ENCODE results near the gene YDJC.
"Not testable (repeated sequence)": the region's sequence is repeated elsewhere in the genome, so short reads cannot be mapped to it uniquely, and the experiment has no call there.

YDJC gene, protein sequence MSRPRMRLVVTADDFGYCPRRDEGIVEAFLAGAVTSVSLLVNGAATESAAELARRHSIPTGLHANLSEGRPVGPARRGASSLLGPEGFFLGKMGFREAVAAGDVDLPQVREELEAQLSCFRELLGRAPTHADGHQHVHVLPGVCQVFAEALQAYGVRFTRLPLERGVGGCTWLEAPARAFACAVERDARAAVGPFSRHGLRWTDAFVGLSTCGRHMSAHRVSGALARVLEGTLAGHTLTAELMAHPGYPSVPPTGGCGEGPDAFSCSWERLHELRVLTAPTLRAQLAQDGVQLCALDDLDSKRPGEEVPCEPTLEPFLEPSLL

DNA sequence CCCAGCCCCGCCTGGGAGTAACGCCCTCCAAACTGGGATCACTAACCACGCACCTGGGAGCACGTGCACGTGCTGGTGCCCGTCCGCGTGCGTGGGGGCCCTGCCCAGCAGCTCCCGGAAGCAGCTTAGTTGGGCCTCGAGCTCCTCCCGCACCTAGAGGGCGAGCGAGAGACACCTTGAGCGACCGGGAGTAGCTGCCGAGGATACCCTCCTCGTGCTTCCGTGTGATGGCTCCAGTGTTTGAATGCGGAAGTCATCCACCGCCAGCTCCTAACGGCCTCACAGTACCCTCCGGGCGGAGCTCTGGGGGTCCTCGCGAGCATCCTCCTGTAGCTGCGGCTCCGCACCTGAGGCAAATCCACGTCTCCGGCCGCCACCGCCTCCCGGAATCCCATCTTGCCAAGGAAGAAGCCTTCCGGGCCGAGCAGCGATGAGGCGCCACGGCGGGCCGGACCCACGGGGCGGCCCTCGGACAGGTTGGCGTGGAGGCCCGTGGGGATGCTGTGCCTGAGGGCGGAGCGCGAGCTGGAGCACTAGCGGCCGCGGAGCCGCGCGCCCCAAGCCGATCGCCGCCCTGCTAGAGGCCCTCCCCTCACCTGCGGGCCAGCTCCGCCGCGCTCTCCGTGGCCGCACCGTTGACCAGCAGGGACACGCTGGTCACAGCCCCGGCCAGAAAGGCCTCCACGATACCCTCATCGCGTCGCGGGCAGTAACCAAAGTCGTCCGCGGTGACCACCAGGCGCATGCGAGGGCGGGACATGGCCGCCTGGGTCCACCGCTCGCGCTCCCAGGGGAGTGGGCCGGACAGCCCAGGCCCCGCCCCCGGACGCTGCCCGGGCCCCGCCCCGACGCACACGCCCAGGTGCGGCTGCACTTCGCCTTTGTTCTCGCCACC lies at the start of gene YDJC:
TSS of gene YDJC (minus strand) at position 768 of the 895 bp plus-strand sequence. CDS start at position 760, 8 bp downstream.
- peak; percentile 95 to 97 for DNase-seq

DNA sequence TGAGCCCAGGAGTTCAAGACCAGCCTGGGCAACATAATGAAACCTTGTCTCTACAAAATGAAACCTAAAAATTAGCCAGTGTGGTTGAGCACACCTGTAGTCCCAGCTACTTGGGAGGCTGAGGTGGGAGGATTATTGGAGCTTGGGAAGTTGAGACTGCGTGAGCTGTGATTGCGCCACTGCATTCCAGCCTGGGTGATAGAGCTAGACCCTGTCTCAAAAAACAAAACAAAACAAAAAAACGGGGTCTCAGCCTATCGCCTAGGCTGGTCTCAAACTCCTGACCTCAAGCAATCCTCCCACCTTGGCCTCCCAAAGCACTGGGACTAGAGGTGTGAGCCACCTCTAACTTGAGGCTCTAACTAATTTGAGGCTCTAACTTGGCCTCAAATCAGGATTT lies 49.6 kb upstream of the YDJC start:
- no peak for DNase-seq

DNA sequence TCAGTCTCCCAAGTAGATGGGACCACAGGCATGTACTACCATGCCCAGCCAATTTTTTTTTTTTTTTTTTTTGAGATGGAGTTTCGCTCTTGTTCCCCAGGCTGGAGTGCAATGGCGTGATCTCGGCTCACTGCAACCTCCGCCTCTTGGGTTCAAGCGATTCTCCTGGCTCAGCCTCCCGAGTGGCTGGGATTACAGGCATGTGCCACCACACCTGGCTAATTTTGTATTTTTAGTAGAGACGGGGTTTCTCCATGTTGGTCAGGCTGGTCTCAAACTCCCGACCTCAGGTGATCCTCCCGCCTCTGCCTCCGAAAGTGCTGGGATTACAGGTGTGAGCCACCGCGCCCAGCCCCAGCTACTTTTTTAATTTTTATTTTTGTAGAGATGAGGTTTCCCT lies 49.0 kb upstream of the YDJC start:
- DNase-seq, result not testable (repeated sequence)

DNA sequence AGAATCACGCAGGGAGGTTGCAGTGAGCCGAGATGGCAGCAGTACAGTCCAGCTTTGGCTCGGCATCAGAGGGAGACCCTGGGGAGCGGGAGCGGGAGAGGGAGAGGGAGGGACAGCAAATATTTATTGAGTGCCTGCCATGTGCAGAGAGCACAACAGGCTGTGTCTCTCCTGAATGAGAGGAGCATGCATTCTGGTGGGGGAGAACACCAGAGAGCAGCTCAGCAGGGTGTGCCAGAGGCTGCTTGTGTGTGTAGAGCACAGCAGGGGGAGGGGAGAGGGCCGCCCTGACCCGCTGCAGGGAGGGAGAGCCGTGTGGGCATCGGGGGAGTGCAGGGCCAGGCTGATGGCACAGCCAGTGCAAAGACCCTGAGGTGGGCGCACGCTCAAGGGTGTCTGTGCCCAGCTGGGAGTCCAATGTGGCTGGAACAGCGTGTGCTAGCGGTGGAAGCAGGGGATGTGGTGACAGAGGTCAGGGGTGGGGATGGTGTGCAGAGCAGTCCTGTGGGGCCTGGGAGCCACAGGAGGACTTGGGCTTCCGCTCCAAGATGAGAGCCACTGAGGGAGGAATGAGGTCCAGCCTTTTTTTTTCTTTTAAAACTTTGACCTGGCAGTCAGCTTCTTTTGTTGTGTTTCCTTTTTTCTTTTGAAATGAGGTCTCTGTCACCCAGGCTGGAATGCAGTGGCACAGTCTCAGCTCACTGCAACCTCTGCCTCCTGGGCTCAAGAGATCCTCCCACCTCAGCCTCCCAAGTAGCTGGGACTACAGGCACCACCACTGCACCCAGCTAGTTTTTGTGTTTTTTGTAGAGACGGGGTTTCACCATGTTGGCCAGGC lies 48.0 kb upstream of the YDJC start:
- DNase-seq, result no peak

DNA sequence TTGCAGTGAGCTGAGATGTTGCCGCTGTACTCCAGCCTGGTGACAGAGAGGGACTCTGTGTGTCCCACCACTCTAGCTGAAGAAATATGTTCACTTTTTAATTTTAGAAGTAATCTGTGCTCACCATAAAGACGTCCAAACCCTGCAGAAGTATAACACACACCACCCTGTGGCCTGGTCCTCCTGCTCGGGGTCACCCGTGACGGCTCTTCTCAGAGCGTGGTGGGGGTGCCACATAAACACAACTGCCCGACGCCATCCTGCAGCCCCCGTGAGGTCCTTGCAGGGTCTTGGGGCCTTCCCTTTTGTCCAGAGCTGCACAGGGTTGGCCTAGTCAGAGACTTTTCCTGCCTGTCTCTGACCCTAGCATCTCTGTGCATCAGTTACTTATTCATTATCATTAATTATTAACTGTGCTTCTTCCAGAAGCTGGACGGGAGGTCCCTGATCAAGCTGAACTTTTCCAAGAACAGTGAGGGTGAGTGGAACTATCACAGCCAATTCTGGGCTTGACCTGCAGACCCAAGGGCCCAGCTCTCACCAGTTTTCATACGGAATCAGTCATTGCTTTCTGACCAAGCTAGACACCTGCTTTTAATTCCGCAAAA lies 44.9 kb upstream of the YDJC start:
- DNase-seq, result no peak

DNA sequence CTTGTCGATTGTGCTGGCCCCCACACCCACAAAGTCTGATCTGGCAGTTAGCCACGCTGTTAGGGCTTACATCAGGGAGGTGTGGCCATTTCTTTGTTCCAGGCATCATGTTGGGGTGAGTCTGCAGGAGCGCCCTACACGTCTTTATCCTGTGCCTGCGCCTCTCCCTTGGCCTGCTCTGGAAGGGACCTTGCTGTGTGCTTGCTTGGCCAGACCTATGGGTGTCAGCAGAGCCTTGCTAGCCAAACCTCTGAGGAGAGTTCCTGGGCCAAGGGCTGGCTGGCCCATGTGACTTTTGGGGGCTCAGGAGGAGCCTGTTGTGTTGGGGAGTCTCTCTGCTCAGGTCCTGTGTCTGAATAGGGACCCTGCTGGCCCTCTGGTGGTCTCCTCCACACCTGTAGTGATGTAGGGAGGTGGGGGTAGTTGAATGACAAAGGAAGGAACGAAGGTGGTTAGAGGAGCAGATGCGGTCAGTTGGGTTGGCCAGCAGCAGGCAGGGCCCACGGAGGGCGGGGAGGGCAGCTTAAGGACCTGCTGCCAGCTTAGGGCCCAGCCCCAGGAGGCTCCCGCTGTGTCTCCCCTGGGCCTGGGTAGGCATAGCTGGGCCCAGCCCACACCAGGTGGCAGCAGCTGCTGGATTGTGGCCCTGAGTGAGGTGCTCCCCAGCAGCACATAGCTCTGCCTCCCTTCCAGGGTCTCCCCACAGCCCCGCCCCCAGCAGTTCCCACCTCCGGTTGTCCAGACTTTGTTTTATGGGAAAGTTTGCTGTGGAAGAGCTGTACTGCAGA lies 43.9 kb upstream of the YDJC start:
- DNase-seq, result no peak

DNA sequence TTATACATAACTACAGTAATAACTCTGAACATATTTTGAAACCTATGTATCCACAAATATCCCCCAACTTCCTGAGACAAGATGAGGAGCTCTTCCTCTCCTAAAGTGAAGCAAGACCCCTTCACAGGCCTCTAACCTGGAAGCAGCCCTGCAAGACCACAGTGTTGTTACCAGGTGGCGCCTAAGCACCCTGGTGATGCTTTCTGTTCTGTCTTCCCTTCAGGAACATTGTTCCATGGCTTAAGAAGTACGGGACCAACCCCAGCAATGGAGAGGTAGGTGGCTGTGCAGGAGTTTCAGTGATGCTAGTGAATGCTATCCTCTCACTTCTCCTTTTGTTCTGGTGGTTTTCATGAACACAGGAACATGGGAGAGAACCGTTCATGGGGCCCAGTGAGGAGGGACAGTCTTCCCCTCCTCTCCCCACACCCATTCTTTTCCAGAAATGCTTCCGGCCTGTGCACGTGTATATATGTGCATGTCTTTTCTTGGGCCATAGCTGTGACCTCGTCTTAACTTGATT lies 42.3 kb upstream of the YDJC start:
- DNase-seq, result no peak

DNA sequence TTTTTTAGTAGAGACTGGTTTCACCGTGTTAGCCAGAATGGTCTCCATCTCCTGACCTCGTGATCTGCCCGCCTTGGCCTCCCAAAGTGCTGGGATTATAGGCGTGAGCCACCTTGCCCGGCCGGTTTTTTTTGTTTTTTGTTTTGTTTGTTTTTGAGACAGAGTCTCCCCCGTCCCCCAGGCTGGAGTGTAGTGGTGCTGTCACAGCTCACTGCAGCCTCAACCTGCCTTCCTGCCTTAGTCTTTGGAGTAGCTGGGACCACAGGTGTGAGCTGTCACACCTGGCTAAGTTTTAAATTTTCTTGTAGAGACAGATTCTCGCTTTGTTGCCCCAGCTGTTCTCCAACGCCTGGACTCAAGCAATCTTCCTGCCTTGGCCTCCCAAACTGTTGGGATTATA lies 39.2 kb upstream of the YDJC start:
- no peak for DNase-seq

DNA sequence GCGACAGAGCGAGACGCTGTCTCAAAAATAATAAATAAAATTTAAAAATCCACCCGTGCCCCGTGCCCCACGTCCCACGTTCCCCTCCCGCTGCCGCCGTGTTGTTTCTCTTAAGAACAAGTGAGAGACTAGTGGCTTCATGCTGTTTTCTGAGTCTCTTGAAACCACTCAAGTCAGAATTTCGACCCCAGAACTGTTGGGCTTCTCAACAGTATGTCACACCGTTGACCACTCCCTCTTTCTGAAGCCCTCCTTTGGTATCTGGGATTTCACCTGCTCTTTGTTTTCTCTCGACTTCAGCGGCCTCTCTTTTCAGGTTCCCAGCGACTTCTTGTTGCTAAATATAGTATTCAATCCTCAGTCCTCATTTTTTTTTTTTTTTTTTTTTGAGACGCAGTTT lies 37.0 kb upstream of the YDJC start:
- DNase-seq, result no peak

DNA sequence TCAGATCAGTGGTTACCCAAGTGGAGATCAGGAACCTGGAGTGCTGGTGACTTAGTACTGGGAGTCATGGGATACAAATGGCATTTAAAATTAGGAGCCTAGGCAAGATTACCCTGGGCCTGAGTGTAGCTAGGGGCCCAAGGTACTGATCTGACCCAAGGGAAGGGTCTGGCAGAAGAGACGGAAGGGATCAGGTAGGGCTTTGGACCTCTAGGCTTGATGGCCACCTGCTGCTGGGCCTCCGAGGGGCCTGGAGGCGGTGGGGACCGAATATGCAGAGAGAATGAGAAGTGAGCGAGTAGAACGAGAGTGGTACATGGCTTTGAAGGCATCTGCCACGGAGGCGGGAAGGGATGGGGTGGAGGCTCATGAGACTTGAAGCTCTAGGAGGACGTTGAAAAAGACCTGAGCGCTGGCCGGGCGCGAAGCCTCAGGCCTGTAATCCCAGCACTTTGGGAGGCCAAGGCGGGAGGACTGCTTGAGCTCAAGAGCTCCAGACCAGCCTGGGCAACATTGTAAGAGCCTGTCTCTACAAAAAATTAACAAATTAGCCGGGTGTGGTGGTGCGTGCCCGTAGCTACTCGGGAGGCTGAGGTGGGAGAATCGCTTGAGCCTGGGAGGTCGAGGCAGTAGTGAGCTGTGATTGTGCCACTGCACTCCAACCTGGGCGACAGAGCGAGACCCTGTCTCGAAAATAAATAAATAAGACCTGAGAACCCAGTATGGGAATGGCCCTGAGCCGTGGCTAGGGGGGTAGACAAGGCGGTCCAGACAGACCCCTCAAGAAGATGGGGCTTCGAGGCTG lies 35.4 kb upstream of the YDJC start:
- DNase-seq, result no peak

DNA sequence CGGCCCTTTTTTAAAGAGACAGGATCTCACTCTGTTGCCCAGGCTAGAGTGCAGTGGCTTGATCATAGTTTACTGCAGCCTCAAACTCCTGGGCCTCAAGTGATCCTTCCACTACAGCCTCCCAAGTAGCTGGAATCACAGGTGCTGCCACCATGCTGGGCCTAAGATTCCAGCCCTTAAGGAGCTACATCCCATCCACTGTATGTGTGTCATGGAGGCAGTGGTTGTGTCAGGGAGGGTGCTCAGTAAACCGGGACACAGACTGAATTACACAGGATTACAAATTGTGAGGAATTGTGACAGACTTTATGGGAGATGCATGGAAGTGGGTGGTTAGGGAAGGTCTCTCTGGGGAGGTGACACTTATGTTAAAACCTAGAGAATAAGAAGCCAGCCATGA lies 33.9 kb upstream of the YDJC start:
- DNase-seq, result no peak

DNA sequence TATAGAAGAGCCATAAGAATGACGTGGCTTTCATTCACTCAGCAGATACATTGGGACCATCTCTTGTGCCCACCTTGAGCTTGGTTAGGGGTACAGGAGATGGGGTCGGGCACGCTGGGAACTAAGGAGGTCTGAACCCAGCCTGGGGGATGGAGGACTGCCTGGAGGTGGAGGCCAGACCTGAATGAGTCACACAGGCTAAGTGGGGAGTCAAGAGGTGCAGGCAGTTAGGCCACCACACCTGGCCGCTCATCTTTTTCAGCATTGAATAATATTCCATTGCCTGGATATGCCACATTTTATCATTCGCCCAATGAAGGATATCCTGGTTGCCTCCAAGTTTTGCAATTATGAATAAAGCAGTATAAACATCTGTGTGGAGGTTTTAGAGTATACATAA lies 32.2 kb upstream of the YDJC start:
- DNase-seq, result no peak

DNA sequence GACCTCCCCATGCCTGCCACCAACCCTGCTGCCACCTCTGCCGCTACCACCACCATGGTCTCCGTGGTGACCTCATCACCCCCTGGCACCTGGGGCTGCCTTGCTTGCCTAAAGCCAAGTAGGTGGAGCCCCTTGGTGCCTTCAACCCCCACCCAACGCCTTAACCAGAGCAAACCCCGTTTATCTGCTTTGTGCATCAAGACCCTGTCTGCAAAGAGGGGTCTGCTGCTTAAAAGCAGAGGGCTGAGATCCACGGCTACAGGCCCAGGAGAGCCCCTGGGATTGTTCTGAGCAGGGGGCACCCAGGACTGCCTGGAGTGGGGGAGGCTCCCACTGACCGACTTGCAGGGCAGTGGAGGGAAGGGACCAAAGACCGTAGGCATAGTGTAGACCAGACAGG lies 31.1 kb upstream of the YDJC start:
- no peak for DNase-seq

DNA sequence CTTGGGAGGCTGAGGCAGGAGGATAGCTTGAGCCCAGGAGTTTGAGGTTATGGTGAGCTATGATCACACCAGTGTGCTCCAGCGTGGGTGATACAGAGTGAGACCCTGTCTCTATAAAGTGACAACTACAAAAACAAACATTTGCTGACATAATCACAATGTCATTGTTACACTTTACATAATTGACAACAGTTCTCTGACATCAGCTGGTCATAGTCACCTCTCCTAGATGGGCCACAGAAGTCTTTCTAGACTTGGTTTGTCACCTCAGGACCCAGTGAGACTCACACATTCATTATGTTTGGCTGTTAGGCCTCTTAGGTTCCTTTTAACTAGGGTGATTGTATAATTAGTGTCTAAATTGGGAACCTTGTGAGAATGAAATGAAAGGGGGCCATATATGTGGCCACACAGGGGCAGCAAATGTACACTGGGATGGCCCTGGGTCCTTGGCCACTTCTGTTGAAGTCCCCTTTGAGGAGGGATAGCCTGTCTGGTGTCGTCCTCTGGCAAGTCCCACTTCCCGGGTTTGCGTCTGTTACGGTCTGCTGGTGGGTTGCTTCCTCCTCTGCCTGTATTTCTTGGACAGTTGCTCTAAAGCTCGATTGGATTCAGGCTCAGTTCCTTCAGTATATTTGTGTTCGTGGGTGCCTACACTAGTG lies 30.2 kb upstream of the YDJC start:
- DNase-seq, result no peak

DNA sequence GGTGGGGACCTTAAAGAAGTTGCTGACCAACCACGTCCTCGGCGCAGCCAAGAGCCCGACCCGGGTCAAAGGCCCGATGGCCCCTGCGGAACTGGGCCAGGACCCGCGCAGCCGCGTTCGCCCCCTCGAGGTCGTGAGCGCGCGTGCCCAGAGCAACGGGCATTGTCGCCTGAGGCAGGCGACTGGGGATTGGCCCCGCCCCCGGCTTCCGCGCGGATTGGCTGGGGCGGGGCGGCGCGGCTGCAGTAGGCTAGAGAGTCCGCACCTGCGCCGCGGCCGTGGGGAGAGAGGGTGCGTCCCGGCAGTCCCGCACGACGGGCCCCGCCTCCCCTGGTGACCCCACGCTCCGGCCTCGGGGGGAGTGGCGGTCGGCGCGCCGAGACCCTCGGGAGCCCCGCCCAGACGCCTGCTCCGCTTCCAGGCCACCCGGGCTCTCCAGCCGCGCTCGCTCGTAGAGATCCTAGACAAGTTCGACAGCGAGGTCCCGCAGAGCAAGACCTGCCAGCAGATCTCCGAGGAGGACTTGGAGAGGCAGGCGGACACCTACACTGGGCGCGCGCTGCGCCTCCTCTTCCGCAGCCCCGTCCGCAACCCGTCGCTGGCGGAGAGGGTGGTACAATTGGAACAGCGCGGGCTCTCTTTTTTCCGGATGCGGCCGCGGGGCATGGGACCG lies 27.7 kb upstream of the YDJC start:
- DNase-seq, result peak; percentile 70 to 78

DNA sequence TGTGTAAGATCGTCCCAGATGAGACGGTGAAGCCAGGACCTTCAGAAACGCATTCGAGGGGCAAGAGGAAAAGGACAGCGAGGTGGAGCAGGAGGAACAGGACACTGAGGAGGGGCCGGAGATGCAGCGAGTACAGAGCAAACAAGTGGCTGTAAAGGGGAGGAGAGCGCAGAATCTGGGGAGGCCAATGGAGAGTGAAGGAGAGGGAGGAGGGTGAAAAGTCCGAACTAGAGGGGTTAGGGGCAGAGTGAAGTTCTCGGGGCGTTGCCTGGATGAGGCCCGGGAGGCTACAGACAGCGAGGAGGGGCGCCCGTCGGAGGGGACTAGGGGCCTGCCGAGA lies 27.2 kb upstream of the YDJC start:
- DNase-seq, result no peak

DNA sequence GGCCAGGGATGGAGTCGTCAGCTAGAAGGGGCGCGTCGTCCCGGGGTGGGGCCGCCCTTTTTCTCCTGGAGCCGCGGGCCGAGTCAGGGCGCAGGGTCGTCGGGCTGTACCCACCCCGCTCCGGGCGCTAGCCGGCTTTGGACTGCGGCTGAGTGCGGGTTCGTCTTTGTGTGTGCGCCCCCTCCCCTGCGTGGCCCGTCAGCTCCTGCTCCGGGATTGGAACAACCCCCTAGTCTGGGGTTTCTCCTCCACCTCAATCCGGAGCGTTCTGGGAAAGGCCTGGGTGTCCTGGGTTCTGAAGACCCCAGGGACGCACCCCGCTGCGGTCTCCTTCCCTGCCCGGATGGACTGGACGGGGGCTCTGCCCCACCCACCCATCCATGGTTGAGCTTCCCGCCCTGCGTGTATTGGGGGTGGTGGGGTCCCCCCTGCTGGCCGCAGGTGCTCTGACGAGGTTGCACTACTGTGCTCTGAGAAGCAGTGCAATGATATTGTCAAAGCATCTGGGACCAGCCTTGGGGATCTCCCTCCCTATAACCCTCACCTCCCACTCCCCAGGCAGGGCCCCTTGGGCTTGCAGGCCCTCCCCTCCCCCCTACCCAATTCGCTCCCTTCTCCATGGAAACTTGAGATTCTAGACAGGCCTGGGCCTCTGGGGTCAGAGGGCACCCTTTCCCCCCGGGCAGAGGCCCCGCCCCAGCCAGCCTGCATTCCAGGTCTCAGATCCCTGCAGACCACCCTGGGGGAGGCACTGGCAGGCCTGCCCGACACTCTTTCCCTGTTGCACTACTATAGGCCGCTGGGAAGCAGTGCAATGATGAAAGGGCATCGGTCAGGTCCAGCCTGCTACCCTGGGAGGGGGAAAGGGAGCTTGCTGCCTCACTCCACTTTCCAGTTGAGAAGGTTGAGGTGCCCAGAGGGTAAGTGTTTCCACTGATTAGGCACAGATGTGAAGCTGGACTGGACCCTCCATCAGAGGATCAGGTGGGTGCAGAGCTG lies 23.0 kb upstream of the YDJC start:
- no peak for DNase-seq

DNA sequence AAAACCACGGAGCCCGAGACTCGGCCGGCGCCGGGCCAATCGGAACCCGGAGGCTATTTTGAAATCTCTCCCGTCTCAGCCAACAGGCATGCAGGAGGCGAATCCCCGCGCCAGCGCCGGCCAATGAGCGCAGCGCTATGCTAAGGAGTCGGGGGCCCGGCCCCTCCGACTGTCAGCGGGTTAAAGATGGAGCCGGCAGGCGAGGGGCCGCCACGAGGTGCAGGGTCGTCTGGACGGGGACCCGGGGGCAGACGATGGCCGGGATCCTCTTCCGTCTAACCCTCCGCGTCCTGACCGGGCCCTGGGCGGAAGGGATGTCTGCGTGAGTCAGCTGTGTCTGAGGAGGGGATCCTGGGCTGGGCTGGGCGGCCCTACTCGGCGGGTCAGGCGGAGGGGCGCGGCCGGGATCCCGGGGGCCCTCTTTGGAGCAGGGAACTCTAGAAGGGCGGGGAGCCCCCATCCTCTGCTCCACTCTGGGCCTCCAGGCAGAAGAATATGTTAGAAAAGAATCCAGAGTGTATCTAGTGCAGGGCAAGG lies 22.3 kb upstream of the YDJC start:
- peak; percentile 73 to 75 for DNase-seq
